ENCODE measurements around the gene NMT1. TPM values are rescaled to one million over a fixed set of nuclear protein-coding genes. Genes with fewer than 3 reads are reported as not detected.
A peak's percentile ranks its signal among the peaks of the same experiment; 100 is the strongest.

The NMT1 gene
- 100 to 1,000 TPM; 122 to 136 TPM for total RNA-seq
- 112 TPM for polyA plus RNA-seq (2013, experiment 1 of 2)
- 98.6 TPM for polyA plus RNA-seq (2013, experiment 2 of 2)
- long read RNA-seq, experiment 1, partial matches to known transcripts, result 13 of 58 reads
- long read RNA-seq, experiment 1, other reads (novel, unspliced or antisense), result 45 of 58 reads
- long read RNA-seq, experiment 2, full-length matches to known transcripts, result 125 of 161 reads
- long read RNA-seq, experiment 2, partial matches to known transcripts, result 9 of 161 reads
- long read RNA-seq, experiment 2, other reads (novel, unspliced or antisense), result 27 of 161 reads
- long read RNA-seq, experiment 3, full-length matches to known transcripts, result 89 of 132 reads
- long read RNA-seq, experiment 3, partial matches to known transcripts, result 18 of 132 reads
- long read RNA-seq, experiment 3, other reads (novel, unspliced or antisense), result 25 of 132 reads
- long read RNA-seq, experiment 4, full-length matches to known transcripts, result 50 of 70 reads
- long read RNA-seq, experiment 4, partial matches to known transcripts, result 13 of 70 reads
- long read RNA-seq, experiment 4, other reads (novel, unspliced or antisense), result 7 of 70 reads

- Histone ChIP-seq H3K4me3 (ENCODE audit: low read length) (peak within 1 kb of the TSS; percentile 92), H3K27ac (ENCODE audit: low read depth, low read length) (peak within 1 kb of the TSS; percentile 69), H3K4me1 (ENCODE audit: control insufficient read depth, insufficient read depth, low read length) (peaks cover 3% of the 10 kb centered on the region), H3K9me3 (ENCODE audit: control insufficient read depth, low read length) (no peaks in the 10 kb centered on the region), H3K9ac (ENCODE audit: extremely low read depth, low read length, poor library complexity, severe bottlenecking) (peak within 1 kb of the TSS; percentile 88), H3K27me3 (ENCODE audit: control insufficient read depth, insufficient read depth, low read length, poor library complexity, severe bottlenecking) (no peaks in the 10 kb centered on the region), H3K36me3 (ENCODE audit: control insufficient read depth, insufficient read depth, low read length) (no peaks in the 10 kb centered on the region)
- no peaks in the 10 kb centered on the region for H3K9me3 Mint-ChIP-seq
- peak; percentile 100 for DNase-seq
- peak within 1 kb of the TSS; percentile 100 for H3K27ac Mint-ChIP-seq
- peaks cover 7% of the 10 kb centered on the region for H3K36me3 Mint-ChIP-seq (ENCODE audit: low read depth)
- H3K4me1 Mint-ChIP-seq, result peaks cover 15% of the 10 kb centered on the region
- H3K27me3 Mint-ChIP-seq (ENCODE audit: insufficient read depth), result no peaks in the 10 kb centered on the region
- 0 to 1% methylated on average over 29 to 50 of the region's 50 CpGs for WGBS, 2 experiments (ENCODE audit: insufficient coverage in 1 of 2, insufficient read length in 1 of 2)
- no peak for TF ChIP-seq CTCF (conservative IDR thresholded peaks at IDR 0.05)
- H3K4me3 Mint-ChIP-seq, result peak within 1 kb of the TSS; percentile 91
Measured at GRCh38 chr17:45060797-45061605, at the start of gene NMT1. Gene NMT1 (plus strand): TSS chr17:45061317. CDS start chr17:45061330, 13 bp downstream.

GRCh38 chr17:45011767-45012166 is 49.4 kb upstream of the NMT1 start:
- Mint-ChIP-seq H3K4me1 (peaks cover 10% of the 10 kb centered on the region), H3K27me3 (ENCODE audit: insufficient read depth) (peaks cover 3% of the 10 kb centered on the region), H3K27ac (no peak overlapping the region), H3K36me3 (ENCODE audit: low read depth) (no peaks in the 10 kb centered on the region), H3K4me3 (no peak overlapping the region), H3K9me3 (no peaks in the 10 kb centered on the region)
- H3K27ac ChIP-seq (ENCODE audit: low read depth, low read length), result no peak overlapping the region
- no peak for TF ChIP-seq CTCF (conservative IDR thresholded peaks at IDR 0.05)
- H3K4me1 ChIP-seq (ENCODE audit: control insufficient read depth, insufficient read depth, low read length), result no peaks in the 10 kb centered on the region
- 90% methylated on average over 1 of the region's 1 CpG for WGBS, 2 experiments (ENCODE audit: insufficient coverage in 1 of 2, insufficient read length in 1 of 2)
- no peaks in the 10 kb centered on the region for H3K27me3 ChIP-seq (ENCODE audit: control insufficient read depth, insufficient read depth, low read length, poor library complexity, severe bottlenecking)
- H3K36me3 ChIP-seq (ENCODE audit: control insufficient read depth, insufficient read depth, low read length), result no peaks in the 10 kb centered on the region
- no peaks in the 10 kb centered on the region for H3K9me3 ChIP-seq (ENCODE audit: control insufficient read depth, low read length)
- no peak overlapping the region for H3K4me3 ChIP-seq (ENCODE audit: low read length)
- DNase-seq, result no peak
- H3K9ac ChIP-seq (ENCODE audit: extremely low read depth, low read length, poor library complexity, severe bottlenecking), result no peak overlapping the region
